GM18951 (cell line): ENCODE measurements around the gene SLC38A10.

Experiments
- POLR2A ChIP-seq: IDR thresholded peaks from 4 replicates; pipeline ENCODE4 v1.6.1; 2011; ENCODE audit warnings: mild to moderate bottlenecking; ENCODE audit not compliant: insufficient read length, insufficient read depth; ENCODE audit errors: extremely low read depth
- in situ Hi-C: fragments of 300-500 bp; cut with MboI; formaldehyde crosslinking; loops from one replicate; pipeline ENCODE4 v1.12.0; 2022; ENCODE audit warnings: low sequenced_read_pairs, mixed read lengths, inconsistent platforms; ENCODE audit not compliant: unreplicated experiment

The SLC38A10 gene

GRCh38 chr17:81236784-81237183, 58.3 kb downstream of the SLC38A10 start:
- TF ChIP-seq POLR2A: no peak
- in situ Hi-C loops: no loop called here

- in situ Hi-C loops: no loop called here
- TF ChIP-seq POLR2A: no peak
Observed at GRCh38 chr17:81235822-81236740, 59.0 kb downstream of the SLC38A10 start.

- in situ Hi-C loops: no loop called here
- no peak for TF ChIP-seq POLR2A
Observed at GRCh38 chr17:81234940-81235821, 59.9 kb downstream of the SLC38A10 start.

- no peak for TF ChIP-seq POLR2A
Observed at GRCh38 chr17:81234506-81234855, 60.6 kb downstream of the SLC38A10 start.

GRCh38 chr17:81233811-81234505, 61.1 kb downstream of the SLC38A10 start:
- in situ Hi-C loops: no loop called here
- no peak for TF ChIP-seq POLR2A

More at GRCh38 chr17:81234506-81234855, 60.6 kb downstream of the SLC38A10 start:
- in situ Hi-C loops: no loop called here

- TF ChIP-seq POLR2A: no peak
- in situ Hi-C loops: no loop called here
Observed at GRCh38 chr17:81233316-81233715, 61.8 kb downstream of the SLC38A10 start.

- in situ Hi-C loops: no loop called here
- no peak for TF ChIP-seq POLR2A
Observed at GRCh38 chr17:81232616-81233241, 62.4 kb downstream of the SLC38A10 start.

GRCh38 chr17:81231766-81232581, 63.1 kb downstream of the SLC38A10 start:
- TF ChIP-seq POLR2A: no peak
- in situ Hi-C loops: no loop called here

- no peak for TF ChIP-seq POLR2A
- in situ Hi-C loops: no loop called here
Observed at GRCh38 chr17:81231121-81231645, 63.9 kb downstream of the SLC38A10 start.

GRCh38 chr17:81230043-81230820, 64.9 kb downstream of the SLC38A10 start:
- in situ Hi-C loops: no loop called here

GRCh38 chr17:81229666-81229920, 65.5 kb downstream of the SLC38A10 start:
- no peak for TF ChIP-seq POLR2A
- in situ Hi-C loops: no loop called here

More at GRCh38 chr17:81230043-81230820, 64.9 kb downstream of the SLC38A10 start:
- no peak for TF ChIP-seq POLR2A
